ENCODE data around the gene CENPF.
"Not testable (repeated sequence)": the region's sequence is repeated elsewhere in the genome, so short reads cannot be mapped to it uniquely, and the experiment has no call there.

Gene CENPF

GRCh38 chr1:214602764-214603657 is at the start of gene CENPF:
CENPF (plus strand) TSS chr1:214603195; CDS start chr1:214613755, 10,560 bp downstream.
- DNase-seq, result peak; percentile 91

- no peak for DNase-seq
Measured at GRCh38 chr1:214557952-214558735, 44.9 kb upstream of the CENPF start.

GRCh38 chr1:214563881-214564280 is 39.1 kb upstream of the CENPF start:
- DNase-seq, result no peak

- no peak for DNase-seq
Measured at GRCh38 chr1:214565310-214565709, 37.7 kb upstream of the CENPF start.

GRCh38 chr1:214566158-214567104 is 36.6 kb upstream of the CENPF start:
- DNase-seq, result no peak

- DNase-seq, result no peak
Measured at GRCh38 chr1:214567481-214567980, 35.5 kb upstream of the CENPF start.

- DNase-seq, result no peak
Measured at GRCh38 chr1:214568328-214568727, 34.7 kb upstream of the CENPF start.

GRCh38 chr1:214569357-214570004 is 33.5 kb upstream of the CENPF start:
- no peak for DNase-seq

GRCh38 chr1:214570442-214570841 is 32.6 kb upstream of the CENPF start:
- DNase-seq, result no peak

- DNase-seq, result no peak
Measured at GRCh38 chr1:214571281-214571680, 31.7 kb upstream of the CENPF start.

- DNase-seq, result no peak
Measured at GRCh38 chr1:214573386-214574318, 29.3 kb upstream of the CENPF start.

GRCh38 chr1:214574598-214575411 is 28.2 kb upstream of the CENPF start:
- DNase-seq, result no peak

GRCh38 chr1:214576120-214576519 is 26.9 kb upstream of the CENPF start:
- not testable (repeated sequence) for DNase-seq

GRCh38 chr1:214579183-214579582 is 23.8 kb upstream of the CENPF start:
- no peak for DNase-seq

GRCh38 chr1:214581785-214582184 is 21.2 kb upstream of the CENPF start:
- DNase-seq, result no peak

GRCh38 chr1:214582289-214582891 is 20.6 kb upstream of the CENPF start:
- no peak for DNase-seq

GRCh38 chr1:214583113-214583512 is 19.9 kb upstream of the CENPF start:
- DNase-seq, result no peak

- DNase-seq, result no peak
Measured at GRCh38 chr1:214583824-214584554, 19.0 kb upstream of the CENPF start.
